ENCODE data around the gene LHX5. TPM values are rescaled to one million over a fixed set of nuclear protein-coding genes. Genes with fewer than 3 reads are reported as not detected.

LHX5 gene
- total and polyA plus RNA-seq, 4 donors = not detected

DNA sequence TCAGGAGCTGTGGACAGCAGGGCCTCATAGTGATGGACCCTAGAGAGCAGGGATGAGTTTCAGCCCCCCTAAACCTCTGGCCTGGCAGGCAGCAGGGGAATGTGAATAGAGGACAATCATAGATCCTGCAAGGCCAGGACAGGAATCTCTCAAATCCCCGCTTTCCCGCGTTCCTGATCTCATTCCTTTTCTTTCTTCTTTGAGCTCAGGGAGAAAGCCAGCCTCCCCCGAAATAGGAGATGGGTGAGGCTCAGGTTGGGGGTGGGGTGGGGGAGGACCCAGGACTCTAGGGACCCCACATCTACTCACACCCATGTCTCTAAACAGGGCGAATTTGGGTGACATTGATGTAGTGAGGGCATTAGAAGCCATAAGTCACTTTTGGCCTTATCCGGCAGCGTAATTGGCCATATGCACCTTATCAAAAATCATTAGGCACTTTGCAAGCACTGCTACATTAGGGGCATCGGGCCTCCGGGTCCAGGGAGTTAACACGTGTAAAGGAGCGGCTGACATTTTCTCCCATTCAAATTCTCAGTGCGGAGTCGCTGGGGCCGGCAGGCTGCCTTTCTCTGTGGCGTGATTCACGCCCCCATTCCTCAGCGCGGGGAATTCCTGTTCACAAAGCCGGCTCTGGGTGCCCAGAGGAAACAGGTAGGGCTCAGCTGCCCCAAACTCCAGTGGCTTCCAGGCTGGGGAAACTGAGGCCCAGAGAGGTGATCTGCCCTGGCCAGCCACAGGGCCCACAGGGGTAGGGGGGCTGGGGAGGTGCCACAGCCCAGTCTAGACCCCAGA lies 1.5 kb downstream of the LHX5 start:
- Histone ChIP-seq H3K9ac (ENCODE audit: insufficient read depth in 1 of 2, low read length in 2 of 2) (no peak overlapping the region), H3K36me3 (ENCODE audit: control insufficient read depth in 4 of 4, insufficient read depth in 4 of 4, low read length in 4 of 4) (no peaks in the 10 kb centered on the region), H3K4me1 (ENCODE audit: control insufficient read depth in 5 of 5, insufficient read depth in 5 of 5, low read length in 5 of 5) (peaks cover 0 to 6% (median 0%) of the 10 kb centered on the region in 5 donors), H3K27ac (ENCODE audit: low read depth in 1 of 2, low read length in 1 of 2) (no peak overlapping the region), H3K9me3 (ENCODE audit: control insufficient read depth in 4 of 4, insufficient read depth in 3 of 4, low read length in 3 of 4) (peaks cover 0 to 12% (median 0%) of the 10 kb centered on the region in 4 donors), H3K27me3 (ENCODE audit: control insufficient read depth in 3 of 3, insufficient read depth in 3 of 3, low read length in 2 of 3) (peaks cover 24 to 94% (median 77%) of the 10 kb centered on the region in 3 donors), H3K4me3 (no peak overlapping the region)
- ATAC-seq (ENCODE audit: insufficient read depth, low FRiP score) = no peak
- no peak for DNase-seq
- WGBS, 2 donors = 4 to 5% methylated on average over 19 of the region's 19 CpGs
- TF ChIP-seq, protein P1, sequence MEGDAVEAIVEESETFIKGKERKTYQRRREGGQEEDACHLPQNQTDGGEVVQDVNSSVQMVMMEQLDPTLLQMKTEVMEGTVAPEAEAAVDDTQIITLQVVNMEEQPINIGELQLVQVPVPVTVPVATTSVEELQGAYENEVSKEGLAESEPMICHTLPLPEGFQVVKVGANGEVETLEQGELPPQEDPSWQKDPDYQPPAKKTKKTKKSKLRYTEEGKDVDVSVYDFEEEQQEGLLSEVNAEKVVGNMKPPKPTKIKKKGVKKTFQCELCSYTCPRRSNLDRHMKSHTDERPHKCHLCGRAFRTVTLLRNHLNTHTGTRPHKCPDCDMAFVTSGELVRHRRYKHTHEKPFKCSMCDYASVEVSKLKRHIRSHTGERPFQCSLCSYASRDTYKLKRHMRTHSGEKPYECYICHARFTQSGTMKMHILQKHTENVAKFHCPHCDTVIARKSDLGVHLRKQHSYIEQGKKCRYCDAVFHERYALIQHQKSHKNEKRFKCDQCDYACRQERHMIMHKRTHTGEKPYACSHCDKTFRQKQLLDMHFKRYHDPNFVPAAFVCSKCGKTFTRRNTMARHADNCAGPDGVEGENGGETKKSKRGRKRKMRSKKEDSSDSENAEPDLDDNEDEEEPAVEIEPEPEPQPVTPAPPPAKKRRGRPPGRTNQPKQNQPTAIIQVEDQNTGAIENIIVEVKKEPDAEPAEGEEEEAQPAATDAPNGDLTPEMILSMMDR (IDR thresholded peaks at IDR 0.05; ENCODE audit: control extremely low read depth, extremely low read depth) = no peak

DNA sequence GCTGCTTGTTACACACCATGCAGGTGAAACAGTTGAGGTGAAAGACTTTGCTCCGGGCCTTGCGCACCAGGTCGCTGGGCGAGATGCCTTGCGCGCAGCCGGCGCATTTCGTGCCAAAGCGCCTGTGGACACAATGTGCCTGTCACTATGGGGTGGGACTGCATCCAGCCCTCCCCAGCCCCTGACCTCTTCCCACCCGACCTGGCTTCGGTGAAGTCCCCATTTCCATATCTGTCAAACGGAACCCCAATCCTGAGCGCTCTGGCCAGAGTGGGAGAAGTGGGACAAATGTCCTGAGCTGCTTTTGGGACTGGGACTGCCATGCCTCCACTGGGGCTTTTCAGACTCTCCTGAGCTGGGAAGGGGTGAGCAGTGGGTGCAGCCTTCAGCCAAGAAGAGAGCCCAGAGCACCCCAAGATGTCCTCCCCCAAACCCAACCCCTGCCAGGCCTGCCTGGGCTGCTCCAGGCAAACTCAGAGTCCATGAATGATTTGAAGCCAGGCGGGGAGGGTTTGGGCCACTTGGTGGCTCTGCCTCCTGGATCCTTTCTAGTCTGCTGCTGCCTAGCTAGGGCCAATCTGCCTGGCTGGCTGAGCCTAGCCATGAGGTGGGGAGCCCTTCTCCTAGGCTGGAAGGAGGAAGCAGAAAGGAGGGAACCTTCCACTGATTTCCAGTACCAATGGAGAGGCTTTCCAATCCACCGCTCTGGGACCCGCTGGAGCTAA lies 2.3 kb downstream of the LHX5 start:
- ATAC-seq (ENCODE audit: insufficient read depth, low FRiP score) = no peak
- no peak overlapping the region for H3K4me3 ChIP-seq
- no peak overlapping the region for H3K27ac ChIP-seq (ENCODE audit: low read depth in 1 of 2, low read length in 1 of 2)
- 5 to 9% methylated on average over 17 of the region's 17 CpGs for WGBS, 2 donors
- DNase-seq = no peak
- peaks cover 0 to 9% (median 0%) of the 10 kb centered on the region in 4 donors for H3K9me3 ChIP-seq (ENCODE audit: control insufficient read depth in 4 of 4, insufficient read depth in 3 of 4, low read length in 3 of 4)
- peaks cover 25 to 93% (median 77%) of the 10 kb centered on the region in 3 donors for H3K27me3 ChIP-seq (ENCODE audit: control insufficient read depth in 3 of 3, insufficient read depth in 3 of 3, low read length in 2 of 3)
- no peak overlapping the region for H3K9ac ChIP-seq (ENCODE audit: insufficient read depth in 1 of 2, low read length in 2 of 2)
- H3K4me1 ChIP-seq (ENCODE audit: control insufficient read depth in 5 of 5, insufficient read depth in 5 of 5, low read length in 5 of 5) = peaks cover 0 to 6% (median 0%) of the 10 kb centered on the region in 5 donors
- H3K36me3 ChIP-seq (ENCODE audit: control insufficient read depth in 4 of 4, insufficient read depth in 4 of 4, low read length in 4 of 4) = no peaks in the 10 kb centered on the region
- TF ChIP-seq, protein P1 (IDR thresholded peaks at IDR 0.05; ENCODE audit: control extremely low read depth, extremely low read depth) = no peak

DNA sequence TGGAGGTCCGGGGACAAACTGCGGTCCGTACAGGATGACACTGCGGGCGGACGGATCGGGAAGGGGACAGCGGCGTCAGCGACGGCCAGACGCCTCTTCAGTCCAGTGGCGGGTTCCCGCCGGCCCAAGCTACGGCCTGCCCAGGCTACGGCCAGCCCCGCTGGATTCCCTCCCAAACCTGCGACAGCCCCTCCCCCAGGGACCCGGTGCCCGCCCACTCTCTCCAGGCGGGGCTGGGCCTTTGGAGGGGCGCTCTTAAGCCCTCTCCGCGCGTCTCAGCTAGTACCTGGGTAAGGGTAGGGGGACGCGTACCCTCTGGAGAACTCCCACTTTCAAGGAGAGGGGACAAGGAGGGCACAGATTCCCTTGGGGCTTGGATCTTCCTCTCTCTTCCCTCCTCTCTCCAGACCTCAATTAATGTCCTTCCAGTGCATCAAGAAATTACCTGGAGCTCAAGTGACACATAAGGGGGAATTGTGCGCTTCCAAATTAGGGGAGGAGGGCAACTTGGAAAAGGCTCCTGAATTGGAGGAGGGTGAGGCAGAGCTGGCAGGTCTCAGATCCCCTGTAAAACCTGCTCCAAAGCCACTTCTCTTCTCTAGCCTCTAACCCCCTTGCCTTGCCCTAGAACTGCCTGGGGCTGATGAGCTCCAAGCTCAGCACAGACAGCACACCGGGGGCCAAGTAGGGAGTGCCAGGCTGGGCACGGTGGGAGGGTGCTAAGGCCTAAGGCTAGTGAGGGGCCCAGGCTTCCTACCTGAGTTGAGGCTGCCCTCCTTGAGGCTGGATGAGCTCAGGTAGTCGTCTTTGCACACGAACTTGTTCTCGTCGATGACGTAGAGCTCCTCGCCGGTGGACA lies 3.1 kb downstream of the LHX5 start:
- ATAC-seq (ENCODE audit: insufficient read depth, low FRiP score) (no peak), DNase-seq (no peak)
- peaks cover 25 to 93% (median 77%) of the 10 kb centered on the region in 3 donors for H3K27me3 ChIP-seq (ENCODE audit: control insufficient read depth in 3 of 3, insufficient read depth in 3 of 3, low read length in 2 of 3)
- no peaks in the 10 kb centered on the region for H3K36me3 ChIP-seq (ENCODE audit: control insufficient read depth in 4 of 4, insufficient read depth in 4 of 4, low read length in 4 of 4)
- TF ChIP-seq, protein P1 (IDR thresholded peaks at IDR 0.05; ENCODE audit: control extremely low read depth, extremely low read depth) = no peak
- no peak overlapping the region for H3K27ac ChIP-seq (ENCODE audit: low read depth in 1 of 2, low read length in 1 of 2)
- H3K9me3 ChIP-seq (ENCODE audit: control insufficient read depth in 4 of 4, insufficient read depth in 3 of 4, low read length in 3 of 4) = peaks cover 0 to 7% (median 0%) of the 10 kb centered on the region in 4 donors
- H3K4me3 ChIP-seq = no peak overlapping the region
- 3 to 5% methylated on average over 32 to 38 of the region's 38 CpGs for WGBS, 2 donors
- peaks cover 0 to 6% (median 0%) of the 10 kb centered on the region in 5 donors for H3K4me1 ChIP-seq (ENCODE audit: control insufficient read depth in 5 of 5, insufficient read depth in 5 of 5, low read length in 5 of 5)
- H3K9ac ChIP-seq (ENCODE audit: insufficient read depth in 1 of 2, low read length in 2 of 2) = no peak overlapping the region
